GM21390 (cell line): ENCODE results near the gene CLCN7.

Experiments used
- ATAC-seq: cut with Tn5 transposase; IDR thresholded peaks from one replicate; pipeline ENCODE4 v1.9.1; 2021; ENCODE audit not compliant: unreplicated experiment

CLCN7 gene

GRCh38 chr16:1503110-1503955 lies 28.5 kb upstream of the CLCN7 start:
- no peak for ATAC-seq

- no peak for ATAC-seq
Observed at GRCh38 chr16:1502092-1503004, 27.5 kb upstream of the CLCN7 start.

GRCh38 chr16:1501630-1502029 lies 26.8 kb upstream of the CLCN7 start:
- ATAC-seq: no peak

- no peak for ATAC-seq
Observed at GRCh38 chr16:1500465-1501150, 25.8 kb upstream of the CLCN7 start.

GRCh38 chr16:1499756-1500464 lies 25.1 kb upstream of the CLCN7 start:
- no peak for ATAC-seq

- no peak for ATAC-seq
Observed at GRCh38 chr16:1498899-1499676, 24.3 kb upstream of the CLCN7 start.

GRCh38 chr16:1497014-1497598 lies 22.3 kb upstream of the CLCN7 start:
- ATAC-seq: no peak

GRCh38 chr16:1496464-1496863 lies 21.6 kb upstream of the CLCN7 start:
- no peak for ATAC-seq

GRCh38 chr16:1495889-1496262 lies 21.0 kb upstream of the CLCN7 start:
- no peak for ATAC-seq

- ATAC-seq: no peak
Observed at GRCh38 chr16:1495211-1495888, 20.5 kb upstream of the CLCN7 start.

GRCh38 chr16:1494711-1495110 lies 19.9 kb upstream of the CLCN7 start:
- no peak for ATAC-seq

- ATAC-seq: no peak
Observed at GRCh38 chr16:1494129-1494640, 19.4 kb upstream of the CLCN7 start.

GRCh38 chr16:1493746-1494094 lies 18.9 kb upstream of the CLCN7 start:
- ATAC-seq: no peak

GRCh38 chr16:1492923-1493745 lies 18.3 kb upstream of the CLCN7 start, which contains the start of gene TELO2:
TSS of gene TELO2 (plus strand) at chr16:1493360. CDS start at chr16:1494282, 922 bp downstream.
- no peak for ATAC-seq

- ATAC-seq: no peak
Observed at GRCh38 chr16:1492082-1492922, 17.5 kb upstream of the CLCN7 start.

- no peak for ATAC-seq
Observed at GRCh38 chr16:1491327-1491726, 16.5 kb upstream of the CLCN7 start.

- no peak for ATAC-seq
Observed at GRCh38 chr16:1489077-1489476, 14.2 kb upstream of the CLCN7 start.
